T47D (cell line): ENCODE data around the gene TOM1L2.

Experiments
- DNase-seq, 2 experiments: peaks; one replicate each; pipeline versions ENCODE4 v3.0.0 to v3.0.0-alpha.2; 2011 to 2012; ENCODE audit warnings: low read depth in 1 of 2, low spot score in 1 of 2
- JUND ChIP-seq: IDR thresholded peaks from 2 replicates; pipeline ENCODE4 v1.6.1; 2012; ENCODE audit warnings: low read depth
- in situ Hi-C: cut with HindIII; loops from 2 replicates; pipeline ENCODE4 v1.10.0; 2016; ENCODE audit warnings: low sequenced_read_pairs, low pct_unique_long_range_greater_than_20kb

The TOM1L2 gene

GRCh38 chr17:17931159-17931558 lies 41.0 kb downstream of the TOM1L2 start:
- no peak for TF ChIP-seq JUND
- in situ Hi-C loops: no loop called here
- DNase-seq: no peak

- in situ Hi-C loops: no loop called here
- no peak for TF ChIP-seq JUND
- no peak for DNase-seq
These were observed 41.5 kb downstream of the TOM1L2 start for GRCh38 chr17:17930674-17931073.

GRCh38 chr17:17929655-17930380 lies 42.4 kb downstream of the TOM1L2 start:
- DNase-seq: no peak
- in situ Hi-C loops: no loop called here
- no peak for TF ChIP-seq JUND

- in situ Hi-C loops: no loop called here
- no peak for DNase-seq
- TF ChIP-seq JUND: no peak
These were observed 43.6 kb downstream of the TOM1L2 start for GRCh38 chr17:17928398-17929287.

- in situ Hi-C loops: no loop called here
- DNase-seq: no peak
- no peak for TF ChIP-seq JUND
These were observed 45.3 kb downstream of the TOM1L2 start for GRCh38 chr17:17926840-17927449.

- no peak for DNase-seq
- no peak for TF ChIP-seq JUND
- in situ Hi-C loops: no loop called here
These were observed 46.2 kb downstream of the TOM1L2 start for GRCh38 chr17:17926036-17926435.

- TF ChIP-seq JUND: no peak
- DNase-seq: no peak
- in situ Hi-C loops: no loop called here
These were observed 47.3 kb downstream of the TOM1L2 start for GRCh38 chr17:17924857-17925250.

GRCh38 chr17:17924131-17924856 lies 47.9 kb downstream of the TOM1L2 start:
- no peak for TF ChIP-seq JUND
- in situ Hi-C loops: no loop called here
- DNase-seq: no peak

- no peak for TF ChIP-seq JUND
- DNase-seq: no peak
- in situ Hi-C loops: no loop called here
These were observed 50.1 kb downstream of the TOM1L2 start for GRCh38 chr17:17922070-17922614.

- TF ChIP-seq JUND: no peak
- in situ Hi-C loops: no loop called here
- DNase-seq: peak in 1 of 2 experiments; percentile 57
These were observed 50.8 kb downstream of the TOM1L2 start for GRCh38 chr17:17921192-17922069.
